Measurements from ENCODE around the gene TBX21.

Gene TBX21, protein sequence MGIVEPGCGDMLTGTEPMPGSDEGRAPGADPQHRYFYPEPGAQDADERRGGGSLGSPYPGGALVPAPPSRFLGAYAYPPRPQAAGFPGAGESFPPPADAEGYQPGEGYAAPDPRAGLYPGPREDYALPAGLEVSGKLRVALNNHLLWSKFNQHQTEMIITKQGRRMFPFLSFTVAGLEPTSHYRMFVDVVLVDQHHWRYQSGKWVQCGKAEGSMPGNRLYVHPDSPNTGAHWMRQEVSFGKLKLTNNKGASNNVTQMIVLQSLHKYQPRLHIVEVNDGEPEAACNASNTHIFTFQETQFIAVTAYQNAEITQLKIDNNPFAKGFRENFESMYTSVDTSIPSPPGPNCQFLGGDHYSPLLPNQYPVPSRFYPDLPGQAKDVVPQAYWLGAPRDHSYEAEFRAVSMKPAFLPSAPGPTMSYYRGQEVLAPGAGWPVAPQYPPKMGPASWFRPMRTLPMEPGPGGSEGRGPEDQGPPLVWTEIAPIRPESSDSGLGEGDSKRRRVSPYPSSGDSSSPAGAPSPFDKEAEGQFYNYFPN

GRCh38 chr17:47733047-47733673 is at the start of gene TBX21:
TBX21 (plus strand) TSS chr17:47733236; CDS start chr17:47733455, 219 bp downstream.
- DNase-seq (ENCODE audit: low spot score): peak; percentile 90

- no peak for DNase-seq (ENCODE audit: low spot score)
These were observed 49.0 kb upstream of the TBX21 start for GRCh38 chr17:47684025-47684424.

DNA sequence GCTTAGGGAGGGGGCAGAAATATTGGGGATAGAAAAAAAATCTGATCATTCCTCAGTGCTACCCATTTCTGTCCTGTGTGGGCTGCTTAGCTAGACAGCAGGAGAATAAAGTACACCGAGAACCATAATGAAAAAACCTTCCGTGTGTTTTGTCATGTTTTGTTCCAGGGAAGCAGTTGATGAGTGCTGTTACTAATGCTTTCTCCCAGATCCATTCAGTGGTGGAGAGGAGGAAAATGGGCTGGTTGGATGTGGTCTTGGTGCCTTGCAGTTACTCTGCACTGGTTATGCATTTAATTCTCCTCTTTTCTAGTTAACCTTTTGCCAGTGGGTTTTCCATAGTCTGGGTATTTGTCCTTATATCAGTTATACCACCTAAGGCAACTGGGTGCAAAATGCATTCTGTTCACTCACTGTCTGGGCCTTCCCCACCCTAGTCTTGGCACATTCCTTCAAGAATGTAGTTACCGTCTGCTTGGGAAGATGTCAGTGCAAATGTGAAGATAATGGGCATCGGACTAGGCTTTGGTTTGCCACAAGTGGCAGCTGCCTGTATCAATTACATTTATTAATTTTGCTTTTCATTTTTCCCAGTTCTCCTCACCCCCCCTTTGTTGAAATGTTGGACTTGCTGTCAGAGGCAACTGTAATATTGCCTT is 48.4 kb upstream of the TBX21 start:
- DNase-seq (ENCODE audit: low spot score): no peak

DNA sequence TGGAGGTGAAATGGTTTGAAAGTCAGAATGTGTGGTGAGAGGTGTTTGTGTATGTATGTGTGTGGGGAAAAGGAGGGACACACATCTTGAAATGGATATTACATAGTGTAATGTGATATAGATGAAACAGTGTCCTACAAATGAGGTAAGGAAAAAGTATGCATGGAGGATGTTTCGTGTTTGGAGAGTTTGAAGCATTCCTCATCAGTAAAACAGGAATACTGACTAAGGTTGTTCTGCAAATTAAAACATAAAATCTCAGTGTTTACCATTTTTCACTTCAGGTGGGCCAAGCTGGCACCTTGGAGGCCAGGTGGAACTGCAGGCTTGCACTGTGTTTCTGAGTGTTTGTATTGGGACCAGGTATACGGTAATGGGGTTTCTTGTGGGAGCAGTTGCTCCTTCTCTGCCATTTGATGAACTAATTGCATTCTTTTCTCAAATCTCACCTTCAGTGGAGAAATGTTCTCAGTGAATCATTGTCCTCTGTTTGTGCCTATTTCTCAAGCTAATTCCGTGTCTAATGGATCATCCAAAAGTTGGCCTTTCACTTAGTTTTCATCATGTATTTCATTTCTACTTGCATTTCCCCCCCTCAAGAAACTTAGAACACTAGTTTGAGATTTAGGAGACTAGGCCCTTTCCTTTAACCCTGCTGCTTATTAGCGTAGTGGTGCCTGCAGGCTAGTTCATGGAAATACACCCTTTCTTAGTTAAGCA is 47.3 kb upstream of the TBX21 start:
- DNase-seq (ENCODE audit: low spot score): no peak

- no peak for DNase-seq (ENCODE audit: low spot score)
These were observed 46.8 kb upstream of the TBX21 start for GRCh38 chr17:47686276-47686635.

DNA sequence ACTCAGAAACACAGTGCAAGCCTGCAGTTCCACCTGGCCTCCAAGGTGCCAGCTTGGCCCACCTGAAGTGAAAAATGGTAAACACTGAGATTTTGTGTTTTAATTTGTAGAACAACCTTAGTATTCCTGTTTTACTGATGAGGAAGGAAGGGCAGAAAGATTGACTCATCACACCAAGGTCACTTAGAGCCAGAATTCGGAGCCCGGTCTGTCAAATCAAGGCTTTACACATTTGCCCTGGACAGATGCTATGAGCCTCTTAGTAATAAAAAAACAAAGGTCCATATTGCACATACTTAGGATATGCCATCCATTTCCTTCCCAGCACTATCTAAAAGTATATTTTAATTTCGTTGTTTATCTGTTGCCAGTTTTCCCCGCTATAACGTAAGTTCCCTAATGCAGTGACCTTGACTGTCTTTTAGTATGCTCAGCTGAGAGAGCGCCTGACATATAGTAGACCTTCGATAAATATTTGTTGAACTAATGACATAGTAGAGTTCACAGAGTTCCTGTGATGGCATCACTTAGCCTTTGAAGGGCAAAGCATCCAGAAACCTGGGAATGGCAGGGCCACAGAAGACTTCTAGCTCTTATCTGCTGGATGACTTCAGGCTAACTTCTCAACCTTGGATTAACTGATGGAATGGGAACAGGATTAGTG is 46.2 kb upstream of the TBX21 start:
- no peak for DNase-seq (ENCODE audit: low spot score)

GRCh38 chr17:47687328-47687690 is 45.7 kb upstream of the TBX21 start:
- no peak for DNase-seq (ENCODE audit: low spot score)

GRCh38 chr17:47687748-47688147 is 45.3 kb upstream of the TBX21 start:
- no peak for DNase-seq (ENCODE audit: low spot score)

- no peak for DNase-seq (ENCODE audit: low spot score)
These were observed 42.9 kb upstream of the TBX21 start for GRCh38 chr17:47690121-47690520.

- no peak for DNase-seq (ENCODE audit: low spot score)
These were observed 40.7 kb upstream of the TBX21 start for GRCh38 chr17:47692137-47692894.

GRCh38 chr17:47692895-47693730 is 39.9 kb upstream of the TBX21 start:
- no peak for DNase-seq (ENCODE audit: low spot score)

DNA sequence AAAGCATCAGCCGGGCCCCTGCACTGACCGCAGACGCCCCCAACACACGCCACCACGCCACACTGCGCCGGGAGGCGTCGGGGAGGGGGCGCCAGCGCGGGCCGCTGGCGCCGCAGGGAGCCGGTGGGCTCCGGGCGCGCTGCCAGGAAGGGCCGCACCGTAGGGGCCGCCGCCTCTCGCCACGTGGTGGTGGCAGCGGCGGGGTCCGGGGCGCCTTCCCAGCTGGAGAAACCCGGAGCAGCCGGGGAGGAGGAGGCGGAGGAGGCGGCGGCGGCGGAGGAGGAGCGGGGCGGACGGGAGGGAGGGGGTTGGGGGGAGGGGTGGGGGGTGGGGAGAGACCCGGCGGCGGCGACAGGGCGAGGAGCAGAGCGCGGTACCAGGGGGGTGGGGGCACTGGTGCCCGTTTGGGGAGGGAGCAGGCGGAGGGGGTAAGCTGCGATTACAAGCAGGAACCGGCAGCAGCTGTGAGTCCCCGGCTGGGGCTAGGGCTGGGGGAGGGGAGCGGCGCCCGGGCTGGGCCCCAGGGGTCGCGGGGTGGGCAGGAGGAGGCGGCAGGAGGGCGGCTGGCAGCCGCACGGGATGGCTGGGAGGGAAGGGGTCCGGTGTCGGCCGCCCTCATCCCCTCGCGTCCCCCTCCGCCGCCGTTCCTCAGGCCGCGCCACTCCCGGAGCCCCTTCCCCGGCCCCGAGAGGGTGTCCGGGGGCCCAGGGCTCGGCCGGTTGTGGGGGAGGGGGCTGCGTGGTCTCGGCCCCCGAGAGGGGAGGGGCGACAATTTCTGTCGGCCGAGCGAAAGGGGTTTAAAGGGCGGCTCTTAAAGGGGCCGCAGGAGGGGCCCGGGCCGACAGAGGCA is 39.1 kb upstream of the TBX21 start, which contains the start of gene TBKBP1:
TSS of gene TBKBP1 (plus strand) at position 431 of the 850 bp plus-strand sequence. CDS start 1,952 bp downstream, outside the sequence.
- DNase-seq (ENCODE audit: low spot score): peak; percentile 55

DNA sequence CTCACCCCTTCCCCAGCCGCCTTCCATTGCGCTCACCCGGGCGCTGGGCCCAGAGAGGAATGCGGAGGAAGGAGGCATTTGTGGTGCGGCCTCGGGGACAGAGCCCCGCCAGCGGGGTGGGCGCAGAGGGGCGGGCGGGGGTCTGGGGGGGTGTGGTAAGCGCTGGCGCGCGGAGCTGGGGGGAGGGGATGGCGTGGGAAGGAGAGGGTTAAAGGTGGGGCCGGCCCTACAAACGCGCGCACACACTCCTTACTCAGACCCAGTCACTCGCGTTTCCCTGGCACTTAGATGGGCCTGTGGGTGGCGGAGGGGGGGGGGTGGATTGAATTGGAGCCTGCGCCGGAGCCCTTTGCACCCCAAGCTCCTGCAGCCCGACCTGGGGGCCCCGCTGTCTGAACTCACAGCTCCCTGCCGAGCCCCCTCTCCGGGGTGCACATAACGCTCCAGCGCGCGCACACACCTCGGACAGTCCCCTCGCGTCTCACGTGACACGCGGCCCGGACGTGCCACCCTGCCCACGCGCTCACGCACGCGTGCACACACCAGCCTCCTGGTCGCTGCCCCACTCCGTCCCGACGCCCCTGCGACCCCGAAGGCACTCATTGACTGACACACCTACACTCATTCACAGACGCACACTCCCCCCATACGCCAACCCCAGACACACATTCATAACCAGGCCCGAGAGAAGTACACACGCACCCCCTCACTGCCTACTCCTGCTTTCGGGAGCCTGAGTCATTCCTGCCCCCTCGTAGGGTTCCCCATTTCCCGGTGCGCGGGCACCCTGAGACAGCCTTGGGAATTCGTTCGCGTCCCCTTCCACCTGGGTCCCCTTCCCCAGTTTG is 38.2 kb upstream of the TBX21 start:
- no peak for DNase-seq (ENCODE audit: low spot score)

DNA sequence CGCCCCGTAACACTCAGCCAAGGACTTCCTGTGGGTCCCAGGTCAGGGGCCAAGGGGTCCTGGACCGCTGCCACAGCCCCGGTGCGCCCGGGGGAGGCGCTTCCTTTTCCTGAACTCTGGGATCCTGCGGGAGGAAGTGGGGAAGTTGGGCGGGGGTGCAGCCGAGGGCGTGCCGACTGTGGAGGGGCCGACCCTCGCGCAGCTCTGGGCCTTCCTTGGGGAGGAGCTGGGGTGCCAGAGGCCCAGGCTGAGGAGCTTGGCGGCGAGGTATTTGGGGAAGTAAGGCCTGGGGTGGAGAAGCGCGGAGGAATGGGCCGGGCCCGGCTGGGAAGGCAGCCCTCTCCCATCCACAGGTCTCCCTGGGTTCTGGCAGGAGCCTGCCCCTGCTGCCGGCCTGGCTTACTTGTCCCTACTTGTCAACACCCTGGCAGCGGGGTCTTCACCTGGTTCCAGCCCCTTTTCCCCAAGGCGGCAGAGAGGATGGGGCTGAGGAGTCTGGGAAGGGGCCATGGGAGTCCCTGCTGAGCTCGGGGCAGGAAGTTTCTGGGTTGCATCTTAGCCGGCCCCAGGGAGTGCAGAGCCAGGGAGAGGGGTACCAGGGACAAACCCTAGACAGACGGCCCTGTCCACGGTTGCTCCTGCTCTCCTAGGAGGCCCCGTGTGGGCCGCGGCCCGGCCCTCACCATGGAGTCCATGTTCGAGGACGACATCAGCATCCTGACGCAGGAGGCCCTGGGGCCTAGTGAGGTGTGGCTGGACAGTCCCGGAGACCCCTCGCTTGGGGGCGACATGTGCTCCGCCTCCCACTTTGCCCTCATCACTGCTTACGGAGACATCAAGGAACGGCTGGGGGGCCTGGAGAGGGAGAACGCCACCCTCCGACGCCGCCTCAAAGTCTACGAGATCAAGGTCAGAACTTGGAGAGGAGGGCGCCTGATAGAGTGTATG is 37.3 kb upstream of the TBX21 start:
- no peak for DNase-seq (ENCODE audit: low spot score)

- DNase-seq (ENCODE audit: low spot score): no peak
These were observed 36.1 kb upstream of the TBX21 start for GRCh38 chr17:47696717-47697642.
